HepG2 (cell line): Measurements from ENCODE around the gene TNFRSF21. TPM values are rescaled to one million over a fixed set of nuclear protein-coding genes. Genes with fewer than 3 reads are reported as not detected.

ENCODE experiments used
- ATAC-seq: fragments of 200-7000 bp; cut with Tn5 transposase; 3 replicates; pipeline ENCODE4 v1.9.1; 2020; ENCODE audit warnings: mild to moderate bottlenecking, moderate library complexity
- BruUV-seq: library from RNA; stranded (reverse); fragments of 400-500 nt; replicated peaks from 2 replicates; lab custom pipeline; 2021; lab: Mats Ljungman, UMichigan
- CTCF ChIA-PET: fragments of 300-600 bp; formaldehyde crosslinking; extraction: SDS; loops from one replicate; lab custom pipeline; 2021; ENCODE audit warnings: low total read pairs, inconsistent platforms, low intra/inter-chr PET ratio; lab: Yijun Ruan, JAX
- POLR2A ChIA-PET: fragments of 350-600 bp; sonication (Branson Sonifier 250); formaldehyde crosslinking; loops from one replicate; lab custom pipeline; 2020; ENCODE audit warnings: antibody characterized with exemption, inconsistent platforms; lab: Yijun Ruan, JAX
- DNase-seq: peaks from one replicate; pipeline ENCODE4 v3.0.0-alpha.2; 2015; ENCODE audit warnings: low spot score
- FAIRE-seq: peaks from 3 replicates; lab custom pipeline; 2011; peaks lifted over from hg19 to GRCh38; lab: Jason Lieb, UNC
- H2AFZ ChIP-seq: one replicate; pipeline ENCODE4 v1.6.1; 2011; ENCODE audit warnings: low read length, inconsistent platforms
- H3K27ac ChIP-seq: fragments of 300-600 bp; 3 replicates; pipeline ENCODE4 v1.8.0; 2011; ENCODE audit warnings: mixed run types, mild to moderate bottlenecking, mixed read lengths, low read length, inconsistent platforms; ENCODE audit not compliant: insufficient read depth; ENCODE audit errors: extremely low read length
- H3K27me3 ChIP-seq, 2 experiments: fragments of 200-600 bp in 1 of 2; 2 replicates in 1 of 2; 3 replicates in 1 of 2; pipeline versions ENCODE4 v1.6.0 to v1.8.0; 2011; ENCODE audit warnings: low read length in 2 of 2, mild to moderate bottlenecking in 2 of 2, moderate library complexity in 2 of 2, inconsistent platforms in 1 of 2; ENCODE audit not compliant: insufficient read depth in 2 of 2, control insufficient read depth in 1 of 2
- H3K36me3 ChIP-seq, 2 experiments: fragments of 200-600 bp in 1 of 2; replicated peaks in 1 of 2; 2 replicates in 1 of 2; 3 replicates in 1 of 2; pipeline versions ENCODE4 v1.5.1 to v1.8.0; 2011; ENCODE audit warnings: low read length in 2 of 2, inconsistent platforms in 1 of 2; ENCODE audit not compliant: insufficient read depth in 2 of 2, control insufficient read depth in 1 of 2
- H3K4me1 ChIP-seq: 2 replicates; pipeline ENCODE4 v1.5.1; 2012; ENCODE audit warnings: low read length, inconsistent platforms; ENCODE audit not compliant: insufficient read depth
- H3K4me2 ChIP-seq: 2 replicates; pipeline ENCODE4 v1.6.0; 2011; ENCODE audit warnings: low read depth, low read length, inconsistent platforms
- H3K4me3 ChIP-seq, 3 experiments: fragments of 200-600 bp in 1 of 3; sonication (generic), shearing (Covaris generic) in 1 of 3; replicated peaks in 1 of 3; 2 replicates each; pipeline ENCODE4 v1.5.1; 2011 to 2016; ENCODE audit warnings: low read length in 3 of 3, inconsistent platforms in 2 of 3, low read depth in 2 of 3, mild to moderate bottlenecking in 2 of 3, control low read depth in 1 of 3, mixed read lengths in 1 of 3; ENCODE audit not compliant: insufficient read depth in 1 of 3
- H3K79me2 ChIP-seq: one replicate; pipeline ENCODE4 v1.6.1; 2011; ENCODE audit warnings: low read length, inconsistent platforms; ENCODE audit not compliant: insufficient read depth
- H3K9ac ChIP-seq: 2 replicates; pipeline ENCODE4 v1.6.0; 2011; ENCODE audit warnings: mild to moderate bottlenecking, low read depth, low read length, inconsistent platforms; ENCODE audit not compliant: insufficient read depth
- H3K9me3 ChIP-seq: 2 replicates; pipeline ENCODE4 v1.5.1; 2012; ENCODE audit warnings: mild to moderate bottlenecking, low read length
- H4K20me1 ChIP-seq: 2 replicates; pipeline ENCODE4 v1.6.0; 2011; ENCODE audit warnings: inconsistent platforms, mild to moderate bottlenecking, low read length, moderate library complexity; ENCODE audit not compliant: insufficient read depth
- CREM ChIP-seq, 2 experiments: sonication (generic) in 1 of 2; formaldehyde crosslinking in 1 of 2; IDR thresholded peaks; 2 replicates each; pipeline versions ENCODE4 v1.4.0 to v1.6.1; 2016 to 2020; ENCODE audit warnings: antibody characterized with exemption in 1 of 2, mild to moderate bottlenecking in 1 of 2, missing genetic modification reagents in 1 of 2
- JARID2 ChIP-seq: sonication (generic); formaldehyde crosslinking; IDR thresholded peaks from 2 replicates; pipeline ENCODE4 v1.8.1; 2023; ENCODE audit warnings: missing genetic modification reagents, inconsistent platforms; ENCODE audit not compliant: insufficient replicate concordance
- POLR2G ChIP-seq: fragments of 200-400 bp; formaldehyde crosslinking; IDR thresholded peaks from 2 replicates; pipeline ENCODE4 v1.6.1; 2018; ENCODE audit warnings: mild to moderate bottlenecking, low read depth, low read length, moderate library complexity
- SIX1 ChIP-seq: sonication (generic); formaldehyde crosslinking; IDR thresholded peaks from 2 replicates; pipeline ENCODE4 v1.4.0; 2020; ENCODE audit warnings: missing genetic modification reagents, borderline replicate concordance
- SSRP1 ChIP-seq: IDR thresholded peaks from 2 replicates; pipeline ENCODE4 v1.6.1; 2016; ENCODE audit warnings: control low read depth
- ZNF225 ChIP-seq: sonication (generic); formaldehyde crosslinking; IDR thresholded peaks from 2 replicates; pipeline ENCODE4 v1.4.0; 2020; ENCODE audit warnings: mild to moderate bottlenecking, missing genetic modification reagents
- ZNF260 ChIP-seq: sonication (generic); formaldehyde crosslinking; IDR thresholded peaks from 2 replicates; pipeline ENCODE4 v1.4.0; 2020; ENCODE audit warnings: missing genetic modification reagents, low read depth, mild to moderate bottlenecking, borderline replicate concordance
- ZNF33B ChIP-seq: sonication (generic); formaldehyde crosslinking; IDR thresholded peaks from 2 replicates; pipeline ENCODE4 v1.5.1; 2020; ENCODE audit warnings: mild to moderate bottlenecking, missing genetic modification reagents
- ZSCAN30 ChIP-seq: sonication (generic); formaldehyde crosslinking; IDR thresholded peaks from 2 replicates; pipeline ENCODE4 v1.5.0; 2020; ENCODE audit warnings: mild to moderate bottlenecking, missing genetic modification reagents
- ZSCAN9 ChIP-seq: IDR thresholded peaks from 2 replicates; pipeline ENCODE4 v1.6.1; 2016; ENCODE audit warnings: borderline replicate concordance
- WGBS: methylation state at CpG from one replicate; pipeline ENCODE4 v1.1.6; 2017; ENCODE audit warnings: low lambda C conversion rate; 5-methylcytosine and 5-hydroxymethylcytosine counted together
- in situ Hi-C: cut with HindIII; loops from 2 replicates; pipeline ENCODE4 v1.10.0; 2017; ENCODE audit warnings: low pct_unique_long_range_greater_than_20kb; ENCODE audit not compliant: extremely low pct_ligation_motif_present
- intact Hi-C: fragments of 100-400 bp; cut with micrococcal nuclease; formaldehyde crosslinking; loops from one replicate; pipeline ENCODE4 v1.10.0; 2022; ENCODE audit not compliant: unreplicated experiment
- polyA plus RNA-seq, 8 experiments: library from polyadenylated mRNA; depleted of rRNA in 3 of 8; stranded (reverse) in 7 of 8; unstranded in 1 of 8; fragments of >200 nt; fragmentation: Illumina TruSeq in 4 of 8; extraction: Trizol in 4 of 8; gene quantifications; 2 replicates each; pipeline versions ENCODE4 v1.2.1 to v1.2.3, GENCODE V29; 2011 to 2016; ENCODE audit warnings: low read depth in 4 of 8, missing spikeins in 1 of 8, mixed read lengths in 1 of 8; ENCODE audit not compliant: insufficient read depth in 1 of 8
- total RNA-seq, 5 experiments: library from RNA; depleted of rRNA; stranded (reverse); fragments of >200 nt; fragmentation: Illumina TruSeq; extraction: Trizol; gene quantifications; 2 replicates each; pipeline ENCODE4 v1.2.3, GENCODE V29; 2016; ENCODE audit warnings: low read depth in 1 of 5
- TF ChIP-seq, protein P1 (sequence below): sonication (generic); formaldehyde crosslinking; IDR thresholded peaks from 2 replicates; pipeline ENCODE4 v1.4.0; 2020; ENCODE audit warnings: missing genetic modification reagents
- TF ChIP-seq, protein P2 (sequence below): sonication (generic); formaldehyde crosslinking; IDR thresholded peaks from 2 replicates; pipeline ENCODE4 v1.4.0; 2020; ENCODE audit warnings: low read depth, mild to moderate bottlenecking, missing genetic modification reagents
- TF ChIP-seq, protein P3 (sequence below): sonication (generic); formaldehyde crosslinking; conservative IDR thresholded peaks from 2 replicates; pipeline ENCODE4 v1.5.0; 2020; ENCODE audit warnings: missing genetic modification reagents
- TF ChIP-seq, protein P4 (sequence below): sonication (generic); formaldehyde crosslinking; IDR thresholded peaks from 2 replicates; pipeline ENCODE4 v1.5.0; 2020; ENCODE audit warnings: missing genetic modification reagents
- TF ChIP-seq, protein P5 (sequence below): sonication (generic); formaldehyde crosslinking; IDR thresholded peaks from 2 replicates; pipeline ENCODE4 v1.5.0; 2020; ENCODE audit warnings: missing genetic modification reagents

The TNFRSF21 gene
- total and polyA plus RNA-seq, 2 of the 13 experiments (the other 11 are each of a cell fraction or from before 2014, with no cell fraction given): 24.8 to 46.3 TPM

DNA sequence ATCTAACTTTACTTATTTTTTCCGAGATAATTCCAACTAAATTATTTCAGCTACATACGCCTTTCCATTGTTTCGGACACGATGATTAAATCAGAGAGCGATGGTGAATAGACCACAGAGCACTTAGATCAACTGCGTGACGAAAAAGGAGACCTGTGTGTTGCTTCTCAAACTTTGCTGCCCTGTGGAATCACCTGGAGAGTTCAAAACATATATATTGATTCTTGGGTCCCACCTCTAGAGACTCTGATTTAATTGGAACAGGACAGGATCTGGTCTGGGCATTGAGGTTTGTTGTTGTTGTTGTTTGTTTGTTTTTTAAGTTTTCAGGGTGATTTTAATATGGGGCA, 401 bp upstream of the TNFRSF21 start (continued):
- TF ChIP-seq JARID2 (CRISPR knock-in tag): peak; percentile 2
- peak; percentile 5; the same call in 1 of the 2 replicates for TF ChIP-seq SIX1
- 0 out of 2 replicates have a peak, but pooled peaks have one; percentile 2 for TF ChIP-seq ZNF33B (CRISPR knock-in tag)
- TF ChIP-seq, all 625 proteins: peak for 11

DNA sequence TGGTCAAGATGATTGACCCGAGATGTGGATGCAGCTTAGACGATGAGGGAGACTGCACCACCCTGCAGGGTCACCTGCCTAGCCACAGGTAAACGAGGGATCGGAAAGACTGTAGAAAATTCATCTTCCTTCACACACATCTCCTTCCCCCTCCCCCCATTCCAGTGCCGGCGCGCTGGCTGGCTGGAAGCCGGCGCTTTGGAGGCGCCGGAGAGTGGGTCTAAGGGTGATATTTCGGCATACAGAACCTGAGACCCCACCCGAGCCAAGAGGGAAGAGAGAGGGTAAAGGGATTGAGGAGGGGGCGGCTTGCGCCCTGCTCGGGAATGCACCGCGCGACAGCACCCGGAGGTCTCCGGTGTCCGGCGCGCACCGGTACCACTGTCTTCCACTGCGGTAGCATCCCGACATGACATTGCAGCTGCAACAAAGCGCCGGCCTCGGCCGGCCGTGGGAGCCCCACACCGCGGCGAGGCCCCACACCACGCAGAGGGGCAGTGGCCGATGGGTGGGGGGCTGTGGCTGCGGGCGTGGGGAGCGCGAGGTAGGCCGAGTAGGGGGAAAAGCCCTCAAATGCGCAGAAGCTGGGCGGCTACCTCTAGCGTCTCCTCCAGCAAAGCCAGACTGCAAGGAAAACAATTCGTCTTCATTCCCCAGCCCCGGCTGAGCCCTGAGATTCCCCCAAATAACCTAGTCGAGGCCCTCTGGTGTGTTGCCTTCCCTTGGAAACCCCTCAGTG, 984 bp downstream of the TNFRSF21 start:
- Histone ChIP-seq H3K9me3 (no peaks in the 10 kb centered on the region), H3K27ac (peak overlapping the region; percentile 63), H3K36me3 (peaks cover 3 to 14% of the 10 kb centered on the region in 2 experiments; a peak in 4 of 5 replicates), H3K4me1 (peaks cover 53% of the 10 kb centered on the region), H3K9ac (peak overlapping the region; percentile 94), H4K20me1 (peaks cover 47% of the 10 kb centered on the region), H3K79me2 (peaks cover 60% of the 10 kb centered on the region), H2AFZ (no peak overlapping the region), H3K4me3 (peak overlapping the region; percentile 93 to 98 (median 95)), H3K4me2 (peak overlapping the region; percentile 88), H3K27me3 (peaks cover 0 to 24% of the 10 kb centered on the region in 2 experiments; a peak in 2 of 5 replicates)
- BruUV-seq: no TSS peak
- CTCF ChIA-PET: interaction anchor here (1.6 to 2.9 kb wide), 3 partner anchors 211 to 460 kb away, joined by 9 to 20 read pairs (median 12); no protein-coding TSS in a partner anchor
- in situ Hi-C loops: loop anchor here (5.0 to 25.0 kb wide), 3 partner anchors 71 to 446 kb away; no protein-coding TSS in a partner anchor
- no peak for FAIRE-seq
- 2% methylated on average over 34 of the region's 48 CpGs for WGBS
- no peak for DNase-seq
- POLR2A ChIA-PET: interaction anchor here (1.0 to 6.5 kb wide), 8 partner anchors 8 to 236 kb away, joined by 3 to 36 read pairs (median 6); no protein-coding TSS in a partner anchor
- intact Hi-C loops: loop anchor here (5.0 kb wide), 3 partner anchors 46 to 231 kb away; no protein-coding TSS in a partner anchor
- ATAC-seq: peak; percentile 70
- TF ChIP-seq POLR2G (no peak; the same call in 1 of the 2 replicates), ZNF225 (no peak), CREM (IDR thresholded peaks at IDR 0.05) (no peak), CREM (CRISPR knock-in tag; IDR thresholded peaks at IDR 0.05) (no peak), ZSCAN9 (no peak), ZNF260 (CRISPR knock-in tag) (0 out of 2 replicates have a peak, but pooled peaks have one; percentile 13), SSRP1 (CRISPR knock-in tag) (peak; percentile 43; the same call in 1 of the 2 replicates), ZSCAN30 (CRISPR knock-in tag) (no peak; the same call in 1 of the 2 replicates)
- TF ChIP-seq, protein P1, sequence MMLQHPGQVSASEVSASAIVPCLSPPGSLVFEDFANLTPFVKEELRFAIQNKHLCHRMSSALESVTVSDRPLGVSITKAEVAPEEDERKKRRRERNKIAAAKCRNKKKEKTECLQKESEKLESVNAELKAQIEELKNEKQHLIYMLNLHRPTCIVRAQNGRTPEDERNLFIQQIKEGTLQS (CRISPR knock-in tag): 0 out of 2 replicates have a peak, but pooled peaks have one; percentile 4
- TF ChIP-seq, protein P2, sequence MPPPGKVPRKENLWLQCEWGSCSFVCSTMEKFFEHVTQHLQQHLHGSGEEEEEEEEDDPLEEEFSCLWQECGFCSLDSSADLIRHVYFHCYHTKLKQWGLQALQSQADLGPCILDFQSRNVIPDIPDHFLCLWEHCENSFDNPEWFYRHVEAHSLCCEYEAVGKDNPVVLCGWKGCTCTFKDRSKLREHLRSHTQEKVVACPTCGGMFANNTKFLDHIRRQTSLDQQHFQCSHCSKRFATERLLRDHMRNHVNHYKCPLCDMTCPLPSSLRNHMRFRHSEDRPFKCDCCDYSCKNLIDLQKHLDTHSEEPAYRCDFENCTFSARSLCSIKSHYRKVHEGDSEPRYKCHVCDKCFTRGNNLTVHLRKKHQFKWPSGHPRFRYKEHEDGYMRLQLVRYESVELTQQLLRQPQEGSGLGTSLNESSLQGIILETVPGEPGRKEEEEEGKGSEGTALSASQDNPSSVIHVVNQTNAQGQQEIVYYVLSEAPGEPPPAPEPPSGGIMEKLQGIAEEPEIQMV (CRISPR knock-in tag): no peak
- TF ChIP-seq, protein P3, sequence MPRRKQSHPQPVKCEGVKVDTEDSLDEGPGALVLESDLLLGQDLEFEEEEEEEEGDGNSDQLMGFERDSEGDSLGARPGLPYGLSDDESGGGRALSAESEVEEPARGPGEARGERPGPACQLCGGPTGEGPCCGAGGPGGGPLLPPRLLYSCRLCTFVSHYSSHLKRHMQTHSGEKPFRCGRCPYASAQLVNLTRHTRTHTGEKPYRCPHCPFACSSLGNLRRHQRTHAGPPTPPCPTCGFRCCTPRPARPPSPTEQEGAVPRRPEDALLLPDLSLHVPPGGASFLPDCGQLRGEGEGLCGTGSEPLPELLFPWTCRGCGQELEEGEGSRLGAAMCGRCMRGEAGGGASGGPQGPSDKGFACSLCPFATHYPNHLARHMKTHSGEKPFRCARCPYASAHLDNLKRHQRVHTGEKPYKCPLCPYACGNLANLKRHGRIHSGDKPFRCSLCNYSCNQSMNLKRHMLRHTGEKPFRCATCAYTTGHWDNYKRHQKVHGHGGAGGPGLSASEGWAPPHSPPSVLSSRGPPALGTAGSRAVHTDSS (CRISPR knock-in tag): no peak
- TF ChIP-seq, protein P4, sequence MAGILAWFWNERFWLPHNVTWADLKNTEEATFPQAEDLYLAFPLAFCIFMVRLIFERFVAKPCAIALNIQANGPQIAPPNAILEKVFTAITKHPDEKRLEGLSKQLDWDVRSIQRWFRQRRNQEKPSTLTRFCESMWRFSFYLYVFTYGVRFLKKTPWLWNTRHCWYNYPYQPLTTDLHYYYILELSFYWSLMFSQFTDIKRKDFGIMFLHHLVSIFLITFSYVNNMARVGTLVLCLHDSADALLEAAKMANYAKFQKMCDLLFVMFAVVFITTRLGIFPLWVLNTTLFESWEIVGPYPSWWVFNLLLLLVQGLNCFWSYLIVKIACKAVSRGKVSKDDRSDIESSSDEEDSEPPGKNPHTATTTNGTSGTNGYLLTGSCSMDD (CRISPR knock-in tag): no peak
- TF ChIP-seq, protein P5, sequence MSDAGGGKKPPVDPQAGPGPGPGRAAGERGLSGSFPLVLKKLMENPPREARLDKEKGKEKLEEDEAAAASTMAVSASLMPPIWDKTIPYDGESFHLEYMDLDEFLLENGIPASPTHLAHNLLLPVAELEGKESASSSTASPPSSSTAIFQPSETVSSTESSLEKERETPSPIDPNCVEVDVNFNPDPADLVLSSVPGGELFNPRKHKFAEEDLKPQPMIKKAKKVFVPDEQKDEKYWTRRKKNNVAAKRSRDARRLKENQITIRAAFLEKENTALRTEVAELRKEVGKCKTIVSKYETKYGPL (CRISPR knock-in tag): no peak
